ENCODE measurements around the gene ADAMTS7. TPM values are rescaled to one million over a fixed set of nuclear protein-coding genes. Genes with fewer than 3 reads are reported as not detected.
"Not testable (repeated sequence)": the region's sequence is repeated elsewhere in the genome, so short reads cannot be mapped to it uniquely, and the experiment has no call there.

The ADAMTS7 gene
- total RNA-seq, 1 donor from 2014 or later: 7.3 TPM

DNA sequence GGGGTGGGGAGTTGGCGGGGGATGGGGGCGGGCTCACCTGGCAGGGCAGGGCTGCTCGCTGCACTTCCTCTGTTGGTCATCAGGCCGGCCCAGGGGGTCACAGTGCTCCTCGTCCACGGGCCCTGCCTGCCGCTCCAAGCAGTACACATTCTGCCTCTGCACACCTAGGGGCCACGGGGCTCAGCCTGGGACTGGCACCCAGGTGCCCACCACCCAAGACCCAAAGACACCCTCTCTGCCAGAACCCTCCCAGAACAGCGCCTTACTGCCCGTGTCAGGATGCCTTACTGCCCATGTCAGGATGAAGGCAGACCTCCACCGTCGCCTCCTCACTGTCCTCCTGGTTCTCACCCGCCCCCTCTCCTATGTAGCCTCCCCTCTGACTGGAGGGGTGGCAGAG lies 43.2 kb downstream of the ADAMTS7 start:
- Histone ChIP-seq H3K9me3 (ENCODE audit: control insufficient read depth in 3 of 3, low read length in 3 of 3) (no peaks in the 10 kb centered on the region), H3K4me1 (ENCODE audit: control insufficient read depth in 3 of 3, insufficient read depth in 3 of 3, low read length in 3 of 3) (no peaks in the 10 kb centered on the region), H3K9ac (ENCODE audit: low read depth in 1 of 3, low read length in 3 of 3) (no peak overlapping the region), H3K4me3 (ENCODE audit: low read length in 3 of 3) (no peak overlapping the region), H3K36me3 (ENCODE audit: control insufficient read depth in 3 of 3, insufficient read depth in 3 of 3, low read length in 3 of 3) (no peaks in the 10 kb centered on the region), H3K27ac (ENCODE audit: low read depth, low read length) (no peak overlapping the region), H3K27me3 (ENCODE audit: control insufficient read depth in 3 of 3, insufficient read depth in 3 of 3, low read length in 3 of 3) (no peaks in the 10 kb centered on the region)

GRCh38 chr15:78767331-78767951 lies 43.8 kb downstream of the ADAMTS7 start:
- Histone ChIP-seq H3K9ac (ENCODE audit: low read depth in 1 of 3, low read length in 3 of 3) (no peak overlapping the region), H3K27ac (ENCODE audit: low read depth, low read length) (no peak overlapping the region), H3K36me3 (ENCODE audit: control insufficient read depth in 3 of 3, insufficient read depth in 3 of 3, low read length in 3 of 3) (no peaks in the 10 kb centered on the region), H3K9me3 (ENCODE audit: control insufficient read depth in 3 of 3, low read length in 3 of 3) (no peaks in the 10 kb centered on the region), H3K27me3 (ENCODE audit: control insufficient read depth in 3 of 3, insufficient read depth in 3 of 3, low read length in 3 of 3) (no peaks in the 10 kb centered on the region), H3K4me1 (ENCODE audit: control insufficient read depth in 3 of 3, insufficient read depth in 3 of 3, low read length in 3 of 3) (no peaks in the 10 kb centered on the region), H3K4me3 (ENCODE audit: low read length in 3 of 3) (no peak overlapping the region)

- H3K4me1 ChIP-seq (ENCODE audit: control insufficient read depth in 3 of 3, insufficient read depth in 3 of 3, low read length in 3 of 3); H3K9ac ChIP-seq (ENCODE audit: low read depth in 1 of 3, low read length in 3 of 3); H3K27me3 ChIP-seq (ENCODE audit: control insufficient read depth in 3 of 3, insufficient read depth in 3 of 3, low read length in 3 of 3); H3K36me3 ChIP-seq (ENCODE audit: control insufficient read depth in 3 of 3, insufficient read depth in 3 of 3, low read length in 3 of 3); H3K27ac ChIP-seq (ENCODE audit: low read depth, low read length); H3K4me3 ChIP-seq (ENCODE audit: low read length in 3 of 3); H3K9me3 ChIP-seq (ENCODE audit: control insufficient read depth in 3 of 3, low read length in 3 of 3): not testable (repeated sequence)
Observed at GRCh38 chr15:78766641-78767071, 44.6 kb downstream of the ADAMTS7 start.

GRCh38 chr15:78766041-78766440 lies 45.2 kb downstream of the ADAMTS7 start:
- no peak overlapping the region for H3K27ac ChIP-seq (ENCODE audit: low read depth, low read length)
- H3K9me3 ChIP-seq (ENCODE audit: control insufficient read depth in 3 of 3, low read length in 3 of 3): no peaks in the 10 kb centered on the region
- H3K27me3 ChIP-seq (ENCODE audit: control insufficient read depth in 3 of 3, insufficient read depth in 3 of 3, low read length in 3 of 3): no peaks in the 10 kb centered on the region
- peaks cover 9 to 11% (median 10%) of the 10 kb centered on the region in 3 donors for H3K4me1 ChIP-seq (ENCODE audit: control insufficient read depth in 3 of 3, insufficient read depth in 3 of 3, low read length in 3 of 3)
- no peak overlapping the region for H3K4me3 ChIP-seq (ENCODE audit: low read length in 3 of 3)
- no peaks in the 10 kb centered on the region for H3K36me3 ChIP-seq (ENCODE audit: control insufficient read depth in 3 of 3, insufficient read depth in 3 of 3, low read length in 3 of 3)
- H3K9ac ChIP-seq (ENCODE audit: low read depth in 1 of 3, low read length in 3 of 3): no peak overlapping the region

DNA sequence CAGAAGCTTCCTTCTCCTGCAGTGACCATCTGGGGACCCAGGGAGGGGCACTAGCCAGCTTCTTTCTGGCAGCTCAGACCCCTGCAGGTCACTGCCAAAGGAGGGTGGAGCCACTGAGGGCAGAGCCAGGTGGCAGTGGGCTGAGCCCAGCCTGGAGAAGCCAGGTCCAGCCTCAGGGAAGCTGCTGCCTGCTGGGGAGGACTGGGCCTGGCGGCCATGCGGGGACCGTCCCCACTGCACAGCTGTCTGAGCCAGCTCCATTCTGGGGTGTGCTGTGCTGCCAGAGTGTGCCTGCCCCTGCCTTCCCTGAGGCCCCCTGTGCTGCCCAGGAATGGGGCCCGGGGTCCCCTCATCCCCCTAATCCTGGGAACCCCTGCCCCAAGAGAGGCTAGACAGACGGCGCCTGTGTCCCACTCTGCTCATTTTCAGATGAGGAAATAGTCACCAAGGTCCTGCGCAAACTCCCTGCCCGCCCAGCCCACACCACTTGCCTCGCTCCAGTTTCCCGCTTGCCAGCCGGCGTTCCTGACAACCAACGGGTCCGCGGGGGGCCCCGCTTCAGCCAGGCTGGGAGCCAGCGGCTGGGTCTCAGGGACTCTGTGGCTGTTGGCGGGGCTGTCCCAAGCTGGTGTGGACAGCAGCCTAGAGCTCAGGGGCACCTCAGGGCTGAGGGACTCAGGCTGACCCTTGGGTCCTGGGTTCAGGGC lies 46.0 kb downstream of the ADAMTS7 start:
- not testable (repeated sequence) for H3K4me3 ChIP-seq (ENCODE audit: low read length in 3 of 3); H3K27me3 ChIP-seq (ENCODE audit: control insufficient read depth in 3 of 3, insufficient read depth in 3 of 3, low read length in 3 of 3); H3K9me3 ChIP-seq (ENCODE audit: control insufficient read depth in 3 of 3, low read length in 3 of 3); H3K27ac ChIP-seq (ENCODE audit: low read depth, low read length); H3K36me3 ChIP-seq (ENCODE audit: control insufficient read depth in 3 of 3, insufficient read depth in 3 of 3, low read length in 3 of 3); H3K9ac ChIP-seq (ENCODE audit: low read depth in 1 of 3, low read length in 3 of 3)
- peaks cover 13 to 18% (median 15%) of the 10 kb centered on the region in 3 donors for H3K4me1 ChIP-seq (ENCODE audit: control insufficient read depth in 3 of 3, insufficient read depth in 3 of 3, low read length in 3 of 3)

DNA sequence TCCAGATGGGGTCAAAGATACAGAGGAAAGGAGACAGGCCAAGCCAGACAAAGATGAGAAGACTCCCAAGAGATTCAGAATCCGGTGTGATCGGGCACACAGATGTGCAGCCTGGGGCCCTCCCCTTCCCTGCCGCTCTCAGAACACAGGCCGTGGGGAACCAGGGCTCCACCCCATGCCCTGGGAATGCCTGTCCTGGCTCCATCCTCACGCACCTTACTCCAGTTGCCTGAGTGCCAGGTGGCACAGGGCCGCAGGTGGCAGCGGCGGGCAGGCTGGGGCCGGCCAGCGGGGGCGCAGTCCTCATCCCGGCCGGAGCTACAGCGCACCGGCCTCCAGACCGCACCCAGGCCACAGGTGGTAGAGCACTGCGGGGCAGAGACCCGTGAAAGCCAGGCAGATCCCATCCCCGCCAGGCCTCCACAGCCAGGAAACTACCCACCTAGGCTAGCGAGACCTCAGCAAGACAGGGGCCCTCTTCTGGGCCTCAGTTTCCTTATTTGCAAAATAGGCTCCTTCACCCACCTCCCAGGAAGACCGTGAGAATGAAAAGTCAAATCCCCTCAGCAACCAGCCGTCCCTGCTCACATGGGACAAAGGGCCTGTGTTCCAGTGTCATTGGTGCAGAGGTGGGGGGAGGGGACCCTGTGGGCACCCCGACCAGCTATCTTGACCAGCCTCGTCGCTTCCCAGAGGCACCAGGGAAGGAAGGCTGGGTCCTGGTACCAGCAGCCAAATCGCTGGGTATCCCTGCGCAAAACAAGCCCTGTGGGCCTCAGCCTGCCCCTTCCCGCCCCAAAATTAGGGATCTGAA lies 46.7 kb downstream of the ADAMTS7 start:
- not testable (repeated sequence) for H3K27ac ChIP-seq (ENCODE audit: low read depth, low read length); H3K27me3 ChIP-seq (ENCODE audit: control insufficient read depth in 3 of 3, insufficient read depth in 3 of 3, low read length in 3 of 3); H3K9ac ChIP-seq (ENCODE audit: low read depth in 1 of 3, low read length in 3 of 3); H3K36me3 ChIP-seq (ENCODE audit: control insufficient read depth in 3 of 3, insufficient read depth in 3 of 3, low read length in 3 of 3); H3K9me3 ChIP-seq (ENCODE audit: control insufficient read depth in 3 of 3, low read length in 3 of 3); H3K4me3 ChIP-seq (ENCODE audit: low read length in 3 of 3)
- peaks cover 15 to 25% (median 22%) of the 10 kb centered on the region in 3 donors for H3K4me1 ChIP-seq (ENCODE audit: control insufficient read depth in 3 of 3, insufficient read depth in 3 of 3, low read length in 3 of 3)

- no peak overlapping the region for H3K9ac ChIP-seq (ENCODE audit: low read depth in 1 of 3, low read length in 3 of 3)
- H3K4me1 ChIP-seq (ENCODE audit: control insufficient read depth in 3 of 3, insufficient read depth in 3 of 3, low read length in 3 of 3): peaks cover 19 to 30% (median 25%) of the 10 kb centered on the region in 3 donors
- H3K36me3 ChIP-seq (ENCODE audit: control insufficient read depth in 3 of 3, insufficient read depth in 3 of 3, low read length in 3 of 3): no peaks in the 10 kb centered on the region
- H3K27ac ChIP-seq (ENCODE audit: low read depth, low read length): no peak overlapping the region
- no peak overlapping the region for H3K4me3 ChIP-seq (ENCODE audit: low read length in 3 of 3)
- no peaks in the 10 kb centered on the region for H3K9me3 ChIP-seq (ENCODE audit: control insufficient read depth in 3 of 3, low read length in 3 of 3)
- H3K27me3 ChIP-seq (ENCODE audit: control insufficient read depth in 3 of 3, insufficient read depth in 3 of 3, low read length in 3 of 3): no peaks in the 10 kb centered on the region
Observed at GRCh38 chr15:78763796-78764241, 47.4 kb downstream of the ADAMTS7 start.

DNA sequence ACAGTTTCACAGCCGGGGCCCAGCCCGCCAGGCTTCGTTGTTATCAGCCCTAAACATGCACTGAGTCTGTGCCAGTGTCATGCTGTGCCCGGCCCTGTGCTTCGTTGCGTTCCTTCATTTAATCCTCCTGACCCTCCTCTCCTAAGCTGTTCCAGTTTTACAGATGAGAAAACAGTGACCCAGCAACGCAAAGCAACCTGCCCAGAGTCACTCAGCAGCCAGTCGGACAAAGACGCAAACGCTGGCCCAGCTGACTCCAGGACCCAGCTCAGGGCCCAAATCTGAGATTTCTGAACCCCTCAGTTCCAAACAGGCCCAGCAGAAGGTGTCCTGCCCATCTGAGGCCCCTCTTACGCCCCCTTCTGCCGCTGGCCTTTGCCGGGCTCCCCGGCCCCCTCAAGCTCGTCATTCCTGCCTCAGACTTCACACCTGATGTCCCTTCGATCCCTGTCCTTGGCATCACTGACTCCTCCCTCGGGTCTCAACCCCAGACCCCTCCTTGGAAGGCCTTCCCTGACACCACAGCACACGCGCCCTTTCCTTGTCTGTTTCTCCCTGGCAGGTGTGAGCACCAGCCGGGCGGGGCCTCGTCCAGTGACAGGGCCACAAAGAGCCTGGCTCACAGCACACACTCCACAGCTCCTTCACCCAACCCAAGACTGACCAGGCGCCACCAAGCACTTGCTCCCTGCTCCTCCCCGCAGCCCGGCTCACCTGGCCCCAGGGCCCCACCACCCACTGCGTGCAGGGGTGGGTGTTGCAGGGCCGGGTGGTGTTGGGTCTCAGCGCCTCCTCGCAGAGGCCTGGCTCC lies 48.1 kb downstream of the ADAMTS7 start:
- H3K4me1 ChIP-seq (ENCODE audit: control insufficient read depth in 3 of 3, insufficient read depth in 3 of 3, low read length in 3 of 3): peaks cover 19 to 30% (median 25%) of the 10 kb centered on the region in 3 donors
- no peak overlapping the region for H3K9ac ChIP-seq (ENCODE audit: low read depth in 1 of 3, low read length in 3 of 3)
- no peak overlapping the region for H3K27ac ChIP-seq (ENCODE audit: low read depth, low read length)

GRCh38 chr15:78762386-78762961 lies 48.8 kb downstream of the ADAMTS7 start:
- not testable (repeated sequence) for H3K4me3 ChIP-seq (ENCODE audit: low read length in 3 of 3); H3K27ac ChIP-seq (ENCODE audit: low read depth, low read length); H3K27me3 ChIP-seq (ENCODE audit: control insufficient read depth in 3 of 3, insufficient read depth in 3 of 3, low read length in 3 of 3); H3K36me3 ChIP-seq (ENCODE audit: control insufficient read depth in 3 of 3, insufficient read depth in 3 of 3, low read length in 3 of 3); H3K9ac ChIP-seq (ENCODE audit: low read depth in 1 of 3, low read length in 3 of 3); H3K9me3 ChIP-seq (ENCODE audit: control insufficient read depth in 3 of 3, low read length in 3 of 3)
- peaks cover 19 to 31% (median 28%) of the 10 kb centered on the region in 3 donors for H3K4me1 ChIP-seq (ENCODE audit: control insufficient read depth in 3 of 3, insufficient read depth in 3 of 3, low read length in 3 of 3)

More for the DNA sequence above, 48.1 kb downstream of the ADAMTS7 start:
- H3K36me3 ChIP-seq (ENCODE audit: control insufficient read depth in 3 of 3, insufficient read depth in 3 of 3, low read length in 3 of 3): no peaks in the 10 kb centered on the region
- no peaks in the 10 kb centered on the region for H3K27me3 ChIP-seq (ENCODE audit: control insufficient read depth in 3 of 3, insufficient read depth in 3 of 3, low read length in 3 of 3)
- no peak overlapping the region for H3K4me3 ChIP-seq (ENCODE audit: low read length in 3 of 3)
- H3K9me3 ChIP-seq (ENCODE audit: control insufficient read depth in 3 of 3, low read length in 3 of 3): no peaks in the 10 kb centered on the region
